CD14-positive monocyte (primary cell): ENCODE results near the gene MRPS5. TPM values are rescaled to one million over a fixed set of nuclear protein-coding genes. Genes with fewer than 3 reads are reported as not detected.

Experiments
- DNase-seq, 3 donors: peaks; one replicate each; pipeline ENCODE4 v3.0.0-alpha.2; 2011 to 2022
- H2AFZ ChIP-seq: 2 replicates; pipeline ENCODE4 v1.6.0; 2012; ENCODE audit warnings: mild to moderate bottlenecking, low read depth, low read length, inconsistent platforms; ENCODE audit not compliant: insufficient read depth, poor library complexity, severe bottlenecking
- H3K27ac ChIP-seq, 2 donors: 1 replicate in 1 of 2; 2 replicates in 1 of 2; pipeline ENCODE4 v1.5.1; 2012 to 2013; ENCODE audit warnings: low read length in 2 of 2, control low read depth in 1 of 2, inconsistent platforms in 1 of 2, low read depth in 1 of 2, mild to moderate bottlenecking in 1 of 2
- H3K27me3 ChIP-seq, 2 donors: one replicate each; pipeline versions ENCODE4 v1.6.0 to v1.6.1; 2011 to 2013; ENCODE audit warnings: low read length in 2 of 2; ENCODE audit not compliant: control insufficient read depth in 2 of 2, insufficient read depth in 2 of 2
- H3K36me3 ChIP-seq, 2 donors: replicated peaks in 1 of 2; 1 replicate in 1 of 2; 2 replicates in 1 of 2; pipeline versions ENCODE4 v1.5.1 to v1.6.1; 2012 to 2013; ENCODE audit warnings: low read length in 2 of 2, control low read depth in 1 of 2, inconsistent platforms in 1 of 2, mild to moderate bottlenecking in 1 of 2; ENCODE audit not compliant: insufficient read depth in 2 of 2, control insufficient read depth in 1 of 2
- H3K4me1 ChIP-seq, 2 donors: 1 replicate in 1 of 2; 2 replicates in 1 of 2; pipeline versions ENCODE4 v1.5.1 to v1.6.1; 2012 to 2013; ENCODE audit warnings: low read length in 2 of 2, control low read depth in 1 of 2, inconsistent platforms in 1 of 2, mild to moderate bottlenecking in 1 of 2, moderate library complexity in 1 of 2; ENCODE audit not compliant: insufficient read depth in 2 of 2, control insufficient read depth in 1 of 2
- H3K4me2 ChIP-seq: replicated peaks from 2 replicates; pipeline ENCODE3; 2012; ENCODE audit warnings: low read length, moderate library complexity, mild to moderate bottlenecking; ENCODE audit not compliant: poor library complexity, severe bottlenecking; ENCODE audit errors: extremely low read depth
- H3K4me3 ChIP-seq, 3 experiments: fragments of 200-600 bp in 1 of 3; sonication (generic) in 1 of 3; replicated peaks in 1 of 3; 1 replicate in 2 of 3; 2 replicates in 1 of 3; pipeline ENCODE4 v1.5.1; 2011 to 2013; ENCODE audit warnings: low read length in 3 of 3, mild to moderate bottlenecking in 3 of 3, control low read depth in 2 of 3, low read depth in 2 of 3, inconsistent platforms in 1 of 3, moderate library complexity in 1 of 3
- H3K79me2 ChIP-seq: 2 replicates; pipeline ENCODE4 v1.6.0; 2012; ENCODE audit warnings: mild to moderate bottlenecking, control low read depth, inconsistent platforms, low read length, moderate library complexity; ENCODE audit not compliant: insufficient read depth
- H3K9ac ChIP-seq: 2 replicates; pipeline ENCODE4 v1.6.0; 2017; ENCODE audit warnings: low read length, mild to moderate bottlenecking; ENCODE audit not compliant: insufficient read depth, poor library complexity, severe bottlenecking
- H3K9me3 ChIP-seq, 2 donors: replicated peaks in 1 of 2; 1 replicate in 1 of 2; 2 replicates in 1 of 2; pipeline versions ENCODE4 v1.5.1 to v1.6.1; 2012 to 2013; ENCODE audit warnings: low read length in 2 of 2, control low read depth in 1 of 2; ENCODE audit not compliant: control insufficient read depth in 1 of 2, insufficient read depth in 1 of 2
- H4K20me1 ChIP-seq: 2 replicates; pipeline ENCODE4 v1.6.0; 2012; ENCODE audit warnings: mild to moderate bottlenecking, low read length, control low read depth, moderate library complexity; ENCODE audit not compliant: insufficient read depth
- H3K27ac Mint-ChIP-seq, 7 donors: one replicate each; pipeline ENCODE4 v1.8.0; 2020; ENCODE audit warnings: mild to moderate bottlenecking in 7 of 7, mixed read lengths in 7 of 7, moderate library complexity in 6 of 7, inconsistent platforms in 2 of 7
- H3K27me3 Mint-ChIP-seq, 3 donors: one replicate each; pipeline ENCODE4 v1.8.0; 2021 to 2022; ENCODE audit warnings: low read depth in 3 of 3, mild to moderate bottlenecking in 3 of 3, mixed read lengths in 3 of 3, moderate library complexity in 3 of 3, inconsistent platforms in 1 of 3
- H3K36me3 Mint-ChIP-seq, 2 donors: one replicate each; pipeline ENCODE4 v1.8.0; 2020; ENCODE audit warnings: mixed read lengths in 2 of 2, inconsistent platforms in 1 of 2, mild to moderate bottlenecking in 1 of 2
- H3K4me1 Mint-ChIP-seq: one replicate; pipeline ENCODE4 v1.8.0; 2020; ENCODE audit warnings: mild to moderate bottlenecking, mixed read lengths
- H3K4me3 Mint-ChIP-seq, 2 donors: one replicate each; pipeline ENCODE4 v1.8.0; 2020; ENCODE audit warnings: mild to moderate bottlenecking in 2 of 2, mixed read lengths in 2 of 2, moderate library complexity in 1 of 2
- H3K9me3 Mint-ChIP-seq, 7 donors: one replicate each; pipeline ENCODE4 v1.8.0; 2020 to 2022; ENCODE audit warnings: mixed read lengths in 7 of 7, mild to moderate bottlenecking in 6 of 7, moderate library complexity in 6 of 7, inconsistent platforms in 2 of 7
- CTCF ChIP-seq: fragments of 200-600 bp; IDR thresholded peaks from one replicate; pipeline ENCODE4 v1.8.0; 2022; ENCODE audit warnings: antibody characterized with exemption, mild to moderate bottlenecking
- WGBS: methylation state at CpG from one replicate; pipeline ENCODE4 v1.1.5; 2013; ENCODE audit warnings: missing lambda C conversion rate; ENCODE audit not compliant: insufficient coverage; 5-methylcytosine and 5-hydroxymethylcytosine counted together
- intact Hi-C, 2 donors: fragments of 100-400 bp; cut with micrococcal nuclease; formaldehyde crosslinking; loops; one replicate each; pipeline versions ENCODE4 v1.15.0 to v1.15.1; 2023
- polyA plus RNA-seq, 3 donors: library from polyadenylated mRNA; depleted of rRNA in 1 of 3; unstranded in 2 of 3; stranded (reverse) in 1 of 3; fragments of 300-500 nt in 2 of 3; fragments of >200 nt in 1 of 3; fragmentation: Illumina TruSeq in 2 of 3; gene quantifications; 1 replicate in 2 of 3; 2 replicates in 1 of 3; pipeline ENCODE4 v1.2.3, GENCODE V29; 2012 to 2021

MRPS5 gene
- polyA plus RNA-seq, 3 donors, result 30.9 to 41.6 (median 35.2) TPM

GRCh38 chr2:95068256-95068655 lies 53.4 kb downstream of the MRPS5 start:
- H4K20me1 ChIP-seq, result no peaks in the 10 kb centered on the region
- H3K9me3 ChIP-seq, result no peaks in the 10 kb centered on the region
- TF ChIP-seq CTCF, result no peak
- H3K27ac Mint-ChIP-seq, result no peak overlapping the region
- H3K27ac ChIP-seq, result no peak overlapping the region
- H3K9me3 Mint-ChIP-seq, result peaks cover 0 to 3% (median 0%) of the 10 kb centered on the region in 7 donors
- no peak overlapping the region for H3K4me2 ChIP-seq
- H3K4me1 Mint-ChIP-seq, result no peaks in the 10 kb centered on the region
- intact Hi-C loops, result no loop called here
- H3K9ac ChIP-seq, result no peak overlapping the region
- WGBS, result no CpG with 5 or more reads among the region's 2 CpGs
- H3K4me3 Mint-ChIP-seq, result no peak overlapping the region
- H3K79me2 ChIP-seq, result no peaks in the 10 kb centered on the region
- no peaks in the 10 kb centered on the region for H3K27me3 ChIP-seq
- DNase-seq, result no peak
- H3K4me1 ChIP-seq, result no peaks in the 10 kb centered on the region
- peaks cover 0 to 7% (median 5%) of the 10 kb centered on the region in 3 donors for H3K27me3 Mint-ChIP-seq
- no peak overlapping the region for H2AFZ ChIP-seq
- H3K36me3 ChIP-seq, result no peaks in the 10 kb centered on the region
- no peak overlapping the region for H3K4me3 ChIP-seq
- no peaks in the 10 kb centered on the region for H3K36me3 Mint-ChIP-seq

- Histone ChIP-seq H3K9me3 (no peaks in the 10 kb centered on the region), H3K4me3 (no peak overlapping the region), H3K27ac (no peak overlapping the region), H3K79me2 (no peaks in the 10 kb centered on the region), H3K4me2 (no peak overlapping the region), H3K27me3 (no peaks in the 10 kb centered on the region), H3K9ac (no peak overlapping the region), H4K20me1 (no peaks in the 10 kb centered on the region), H2AFZ (no peak overlapping the region), H3K36me3 (no peaks in the 10 kb centered on the region), H3K4me1 (no peaks in the 10 kb centered on the region)
- WGBS, result 94% methylated on average over 7 of the region's 12 CpGs
- H3K4me3 Mint-ChIP-seq, result no peak overlapping the region
- no peaks in the 10 kb centered on the region for H3K4me1 Mint-ChIP-seq
- DNase-seq, result no peak
- intact Hi-C loops, result no loop called here
- H3K27ac Mint-ChIP-seq, result no peak overlapping the region
- H3K27me3 Mint-ChIP-seq, result peaks cover 0 to 7% (median 3%) of the 10 kb centered on the region in 3 donors
- TF ChIP-seq CTCF, result no peak
- no peaks in the 10 kb centered on the region for H3K36me3 Mint-ChIP-seq
- peaks cover 0 to 3% (median 0%) of the 10 kb centered on the region in 7 donors for H3K9me3 Mint-ChIP-seq
Measured at GRCh38 chr2:95063086-95063958, 58.3 kb downstream of the MRPS5 start.
